ENCODE results near the gene IL34.
"Not testable (repeated sequence)": the region's sequence is repeated elsewhere in the genome, so short reads cannot be mapped to it uniquely, and the experiment has no call there.

IL34 gene

GRCh38 chr16:70658921-70659320, 12.6 kb downstream of the IL34 start:
- DNase-seq (ENCODE audit: low spot score) = peak; percentile 5

- DNase-seq (ENCODE audit: low spot score) = peak; percentile 14
Measured at GRCh38 chr16:70659546-70659945, 13.2 kb downstream of the IL34 start.

GRCh38 chr16:70659953-70660671, 13.8 kb downstream of the IL34 start:
- DNase-seq (ENCODE audit: low spot score) = peak; percentile 14

GRCh38 chr16:70660672-70661350, 14.5 kb downstream of the IL34 start:
- DNase-seq (ENCODE audit: low spot score) = peak; percentile 49

GRCh38 chr16:70661534-70661917, 15.2 kb downstream of the IL34 start:
- peak; percentile 12 for DNase-seq (ENCODE audit: low spot score)

- DNase-seq (ENCODE audit: low spot score) = peak; percentile 61
Measured at GRCh38 chr16:70661918-70662641, 15.7 kb downstream of the IL34 start.

GRCh38 chr16:70662991-70663523, 16.7 kb downstream of the IL34 start:
- DNase-seq (ENCODE audit: low spot score) = peak; percentile 11

- peak; percentile 7 for DNase-seq (ENCODE audit: low spot score)
Measured at GRCh38 chr16:70663524-70664324, 17.4 kb downstream of the IL34 start.

- DNase-seq (ENCODE audit: low spot score) = peak; percentile 9
Measured at GRCh38 chr16:70664325-70665112, 18.2 kb downstream of the IL34 start.

GRCh38 chr16:70665113-70665694, 18.8 kb downstream of the IL34 start:
- DNase-seq (ENCODE audit: low spot score) = peak; percentile 8

- DNase-seq (ENCODE audit: low spot score) = peak; percentile 5
Measured at GRCh38 chr16:70665806-70666735, 19.7 kb downstream of the IL34 start.

- DNase-seq (ENCODE audit: low spot score) = no peak
Measured at GRCh38 chr16:70670175-70670574, 23.8 kb downstream of the IL34 start.

GRCh38 chr16:70670938-70671337, 24.6 kb downstream of the IL34 start:
- DNase-seq (ENCODE audit: low spot score) = not testable (repeated sequence)

GRCh38 chr16:70674221-70675014, 28.1 kb downstream of the IL34 start:
- DNase-seq (ENCODE audit: low spot score) = no peak

GRCh38 chr16:70675851-70676513, 29.6 kb downstream of the IL34 start:
- DNase-seq (ENCODE audit: low spot score) = no peak

- no peak for DNase-seq (ENCODE audit: low spot score)
Measured at GRCh38 chr16:70676675-70677498, 30.5 kb downstream of the IL34 start.

GRCh38 chr16:70677499-70678120, 31.3 kb downstream of the IL34 start:
- no peak for DNase-seq (ENCODE audit: low spot score)
